ENCODE measurements around the gene SLCO1C1.
"Not testable (repeated sequence)": the region's sequence is repeated elsewhere in the genome, so short reads cannot be mapped to it uniquely, and the experiment has no call there.

The SLCO1C1 gene, protein sequence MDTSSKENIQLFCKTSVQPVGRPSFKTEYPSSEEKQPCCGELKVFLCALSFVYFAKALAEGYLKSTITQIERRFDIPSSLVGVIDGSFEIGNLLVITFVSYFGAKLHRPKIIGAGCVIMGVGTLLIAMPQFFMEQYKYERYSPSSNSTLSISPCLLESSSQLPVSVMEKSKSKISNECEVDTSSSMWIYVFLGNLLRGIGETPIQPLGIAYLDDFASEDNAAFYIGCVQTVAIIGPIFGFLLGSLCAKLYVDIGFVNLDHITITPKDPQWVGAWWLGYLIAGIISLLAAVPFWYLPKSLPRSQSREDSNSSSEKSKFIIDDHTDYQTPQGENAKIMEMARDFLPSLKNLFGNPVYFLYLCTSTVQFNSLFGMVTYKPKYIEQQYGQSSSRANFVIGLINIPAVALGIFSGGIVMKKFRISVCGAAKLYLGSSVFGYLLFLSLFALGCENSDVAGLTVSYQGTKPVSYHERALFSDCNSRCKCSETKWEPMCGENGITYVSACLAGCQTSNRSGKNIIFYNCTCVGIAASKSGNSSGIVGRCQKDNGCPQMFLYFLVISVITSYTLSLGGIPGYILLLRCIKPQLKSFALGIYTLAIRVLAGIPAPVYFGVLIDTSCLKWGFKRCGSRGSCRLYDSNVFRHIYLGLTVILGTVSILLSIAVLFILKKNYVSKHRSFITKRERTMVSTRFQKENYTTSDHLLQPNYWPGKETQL

GRCh38 chr12:20695232-20695631 is at the start of gene SLCO1C1:
Gene SLCO1C1, plus strand, starts transcription at chr12:20695332. Its CDS starts 4,245 bp downstream, at chr12:20699577.
- DNase-seq (ENCODE audit: low read depth): no peak

GRCh38 chr12:20646239-20646827 is 48.8 kb upstream of the SLCO1C1 start:
- DNase-seq (ENCODE audit: low read depth): peak; percentile 30

- no peak for DNase-seq (ENCODE audit: low read depth)
Observed at GRCh38 chr12:20653871-20654270, 41.3 kb upstream of the SLCO1C1 start.

DNA sequence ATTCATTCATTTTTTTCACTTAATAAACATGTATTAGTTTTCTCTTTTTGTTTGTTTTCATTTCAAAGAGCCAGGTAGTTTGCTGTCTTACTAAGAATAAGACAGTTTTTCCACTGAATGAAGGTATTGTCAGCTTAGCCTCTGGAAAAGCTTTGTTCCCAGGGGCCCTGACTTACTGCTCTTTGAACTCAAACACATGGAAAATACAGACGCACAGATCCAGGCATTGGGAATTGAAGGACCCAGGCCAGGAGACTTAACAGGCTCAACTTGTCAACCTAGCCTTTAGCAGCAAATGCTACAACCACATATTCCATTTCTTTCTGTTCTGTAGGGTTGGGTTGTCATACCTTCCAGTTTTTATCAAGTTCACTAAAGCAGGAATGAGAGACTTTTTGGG is 38.5 kb upstream of the SLCO1C1 start:
- no peak for DNase-seq (ENCODE audit: low read depth)

- DNase-seq (ENCODE audit: low read depth): no peak
Observed at GRCh38 chr12:20657496-20657895, 37.6 kb upstream of the SLCO1C1 start.

DNA sequence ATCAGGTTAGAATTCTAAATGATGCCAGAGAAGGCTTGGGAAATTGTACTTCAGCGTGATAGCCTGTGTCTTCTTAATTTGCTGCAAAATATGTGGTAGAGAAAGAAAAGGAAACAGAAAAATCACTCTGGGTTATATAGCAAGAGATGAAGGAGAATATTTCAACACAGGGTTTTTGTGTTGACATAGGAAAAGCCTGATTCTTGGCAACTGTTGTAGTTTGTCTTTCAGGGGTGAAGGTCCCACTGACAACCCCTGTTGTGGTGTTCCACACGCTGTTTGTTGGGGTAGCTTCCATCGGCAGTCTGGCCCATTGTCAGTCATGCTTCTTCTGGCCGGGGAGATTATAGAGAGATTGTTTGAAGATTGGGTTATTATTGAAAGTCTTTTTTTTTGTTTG is 13.8 kb upstream of the SLCO1C1 start:
- DNase-seq (ENCODE audit: low read depth): no peak

DNA sequence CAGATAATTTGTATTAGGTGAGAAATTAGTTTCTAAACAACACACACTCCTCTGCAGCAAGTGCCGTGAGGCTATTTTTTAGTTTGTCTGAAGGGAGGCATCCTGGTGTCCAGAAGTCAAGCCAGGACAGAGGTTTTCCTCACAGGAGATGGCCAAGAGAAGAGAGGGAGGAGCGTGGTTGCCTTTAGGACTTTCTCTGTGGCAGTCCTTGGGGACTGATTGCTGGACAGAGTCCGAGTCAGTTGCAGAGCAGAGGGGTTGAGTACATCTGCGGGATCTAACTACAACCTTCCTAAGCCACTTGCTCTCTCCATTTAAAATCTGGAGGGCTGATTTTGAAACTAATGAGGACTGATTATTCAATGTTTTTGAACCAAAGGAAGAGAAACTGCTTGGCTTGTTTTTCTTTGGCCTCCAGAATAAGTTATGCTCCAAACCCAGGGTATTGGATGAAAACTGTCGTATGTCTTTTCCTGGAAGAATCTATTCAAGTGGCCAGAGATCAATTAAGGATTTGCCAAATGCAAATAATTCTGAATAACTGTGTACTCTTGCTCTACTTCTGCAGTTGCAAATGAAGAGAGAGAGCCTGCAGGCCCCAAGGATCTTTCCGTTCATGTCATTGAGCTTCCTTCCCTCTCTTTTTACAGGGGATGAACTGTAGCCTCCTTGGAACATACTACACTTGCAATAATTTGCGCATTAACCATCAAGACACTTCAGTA is 1.2 kb downstream of the SLCO1C1 start:
- DNase-seq (ENCODE audit: low read depth): no peak

GRCh38 chr12:20701106-20701505 is 6.0 kb downstream of the SLCO1C1 start:
- no peak for DNase-seq (ENCODE audit: low read depth)

DNA sequence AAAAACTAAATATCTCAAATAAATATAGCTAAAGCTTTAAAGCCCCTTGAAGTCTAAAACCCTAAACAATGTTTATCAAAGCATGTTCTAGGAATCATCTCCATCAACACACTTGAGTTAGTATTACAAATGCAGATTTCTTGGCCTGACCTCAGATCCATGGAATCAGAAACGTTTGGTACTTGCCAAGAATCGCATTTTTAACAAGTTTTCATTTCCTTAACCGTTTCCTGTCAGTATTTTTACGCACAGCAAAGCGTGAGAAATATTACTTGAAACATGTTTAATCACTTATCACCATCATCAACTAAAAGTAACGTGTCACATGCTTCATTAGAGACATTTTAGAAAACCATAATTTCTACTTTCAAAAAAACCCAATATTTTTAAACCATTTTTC is 9.7 kb downstream of the SLCO1C1 start:
- DNase-seq (ENCODE audit: low read depth): no peak

DNA sequence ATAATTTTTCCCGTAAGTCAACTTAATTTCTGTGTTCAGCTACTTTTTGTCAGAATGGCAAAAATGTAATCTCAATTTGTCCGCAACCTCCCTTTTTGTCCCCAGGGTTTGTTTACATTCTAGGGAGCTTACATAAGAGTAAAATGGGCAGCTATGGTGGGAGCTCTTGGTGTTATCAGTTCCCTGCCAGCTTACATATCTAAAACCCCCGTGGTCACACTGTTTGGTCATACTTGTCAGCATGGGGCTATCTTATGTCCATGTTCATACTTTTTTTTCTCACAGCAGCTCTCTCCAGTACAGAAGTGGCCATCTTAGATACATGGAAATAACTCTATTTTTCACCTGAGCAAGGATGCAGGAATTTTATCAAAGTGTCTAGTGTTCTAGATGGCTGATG is 16.7 kb downstream of the SLCO1C1 start:
- no peak for DNase-seq (ENCODE audit: low read depth)

DNA sequence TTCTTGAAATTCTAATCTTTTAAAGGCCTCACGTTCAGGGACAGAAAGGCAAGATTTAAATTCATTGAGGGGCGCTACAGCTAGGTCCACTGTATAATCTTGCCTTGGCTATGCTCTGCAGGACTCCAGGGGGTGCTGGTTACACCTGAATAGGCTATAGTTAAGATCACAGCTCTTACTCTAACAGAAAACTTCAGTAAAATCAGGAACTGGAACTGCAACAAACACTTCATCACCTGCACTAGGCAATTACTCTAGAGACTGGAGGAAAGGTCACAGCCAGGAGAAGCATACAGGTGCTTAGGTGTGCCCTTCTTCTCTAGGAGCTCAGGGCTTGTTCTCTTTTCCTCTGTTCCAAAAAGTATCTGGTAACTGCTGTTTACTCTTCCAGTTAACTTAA is 20.9 kb downstream of the SLCO1C1 start:
- DNase-seq (ENCODE audit: low read depth): no peak

DNA sequence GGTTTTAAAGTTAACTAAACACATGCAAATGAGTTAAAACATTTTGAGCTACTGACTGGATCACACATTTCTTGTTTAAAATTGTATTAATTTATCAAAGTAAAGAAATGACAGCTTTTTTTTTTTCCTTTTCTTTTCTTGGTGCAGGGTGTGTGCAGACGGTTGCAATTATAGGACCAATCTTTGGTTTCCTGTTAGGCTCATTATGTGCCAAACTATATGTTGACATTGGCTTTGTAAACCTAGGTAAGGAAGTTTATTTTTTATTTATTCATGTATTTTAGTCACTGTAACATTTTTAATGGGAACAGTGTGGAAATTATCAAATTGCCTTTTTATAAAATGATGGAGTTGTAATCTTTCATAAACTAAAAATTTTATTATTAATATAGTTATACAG is 21.9 kb downstream of the SLCO1C1 start:
- no peak for DNase-seq (ENCODE audit: low read depth)

DNA sequence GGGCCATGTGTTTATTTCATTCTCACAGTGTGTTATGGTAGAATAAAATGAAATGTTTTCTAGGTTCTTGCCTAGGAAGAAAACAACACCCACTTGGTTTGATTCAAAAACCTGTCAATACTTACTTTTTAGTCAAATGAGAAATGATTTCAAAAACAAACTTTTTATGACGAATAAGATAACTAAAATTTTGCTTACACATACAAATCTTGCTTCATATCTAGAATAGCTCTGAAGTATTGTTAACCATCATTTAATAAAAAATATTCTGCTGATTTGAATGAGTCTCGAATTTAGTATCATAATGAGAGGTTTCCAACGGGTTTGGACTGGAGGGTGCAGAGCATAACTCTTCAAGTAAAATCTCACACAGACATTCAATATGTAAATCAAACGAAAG is 23.2 kb downstream of the SLCO1C1 start:
- no peak for DNase-seq (ENCODE audit: low read depth)

DNA sequence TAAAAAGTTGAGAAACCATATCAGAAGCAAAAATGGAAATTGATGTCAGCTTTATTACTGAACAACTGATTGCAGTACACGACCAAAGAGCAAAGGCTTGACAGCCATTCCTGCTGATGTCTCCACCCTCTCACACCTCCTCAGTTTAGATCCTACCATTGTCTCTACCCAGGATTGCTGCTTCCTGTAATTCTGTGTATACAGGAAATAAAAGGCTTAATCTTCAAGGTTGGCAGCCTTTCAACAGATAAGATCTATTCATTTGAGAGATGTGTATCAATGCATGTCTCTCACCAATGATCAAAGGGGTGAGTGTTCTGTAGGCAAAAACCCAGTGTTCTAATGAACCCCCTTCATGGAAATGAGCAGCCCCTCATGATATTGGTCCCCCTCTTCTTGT is 27.0 kb downstream of the SLCO1C1 start:
- no peak for DNase-seq (ENCODE audit: low read depth)

- no peak for DNase-seq (ENCODE audit: low read depth)
Observed at GRCh38 chr12:20731274-20731673, 36.1 kb downstream of the SLCO1C1 start.

DNA sequence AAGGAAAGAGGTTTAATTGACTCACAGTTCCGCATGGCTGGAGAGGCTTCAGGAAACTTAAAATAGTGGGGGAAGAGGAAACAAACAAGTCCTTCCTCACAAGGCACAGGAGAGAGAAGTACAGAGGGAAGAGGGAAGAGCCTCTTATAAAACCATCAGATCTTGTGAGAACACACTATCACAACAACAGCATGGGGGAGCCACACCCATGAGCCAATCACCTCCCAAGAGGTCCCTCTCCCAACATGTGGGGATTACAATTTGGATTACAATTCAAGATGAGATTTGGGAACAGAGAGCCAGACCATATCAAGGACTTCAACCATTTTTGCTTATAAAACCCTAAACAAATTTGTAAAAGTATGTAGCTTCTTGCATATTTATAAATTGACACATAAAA is 45.8 kb downstream of the SLCO1C1 start:
- DNase-seq (ENCODE audit: low read depth): no peak

DNA sequence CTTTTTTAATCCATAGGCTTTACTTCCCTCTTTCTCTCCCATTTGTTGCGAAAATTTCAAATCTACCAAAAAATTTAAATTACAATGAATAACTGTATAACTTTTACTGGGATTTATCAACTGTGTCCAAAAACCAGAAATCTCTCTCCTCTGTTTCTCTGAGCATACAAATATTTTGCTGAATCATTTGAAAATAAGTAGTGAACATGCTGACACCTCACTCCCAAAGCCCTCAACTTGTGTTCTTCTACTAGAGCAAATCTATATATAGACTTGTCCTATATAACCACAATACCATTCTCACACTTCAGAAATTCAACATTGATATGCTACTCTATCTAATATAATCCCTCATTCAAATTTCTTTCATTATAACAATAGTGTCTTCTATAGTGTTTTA is 53.1 kb downstream of the SLCO1C1 start:
- no peak for DNase-seq (ENCODE audit: low read depth)

- no peak for DNase-seq (ENCODE audit: low read depth)
Observed at GRCh38 chr12:20751046-20751445, 55.9 kb downstream of the SLCO1C1 start.

DNA sequence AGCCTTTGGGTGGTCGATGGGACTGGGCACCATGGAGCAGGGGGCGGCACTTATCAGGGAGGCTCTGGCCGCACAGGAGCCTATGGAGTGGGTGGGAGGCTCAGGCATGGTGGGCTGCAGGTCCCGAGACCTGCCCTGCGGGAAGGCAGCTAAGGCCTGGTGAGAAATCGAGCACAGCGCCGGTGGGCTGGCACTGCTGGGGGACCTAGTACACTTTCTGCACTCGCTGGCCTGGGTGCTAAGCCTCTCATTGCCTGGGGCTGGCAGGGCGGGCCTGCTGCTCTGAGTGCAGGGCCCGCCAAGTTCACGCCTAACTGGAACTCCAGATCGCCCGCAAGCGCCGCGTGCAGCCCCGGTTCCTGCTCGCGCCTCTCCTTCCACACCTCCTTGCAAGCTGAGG is 82.3 kb downstream of the SLCO1C1 start:
- DNase-seq (ENCODE audit: low read depth): no peak

- DNase-seq (ENCODE audit: low read depth): no peak
Observed at GRCh38 chr12:20778969-20779368, 83.8 kb downstream of the SLCO1C1 start.

DNA sequence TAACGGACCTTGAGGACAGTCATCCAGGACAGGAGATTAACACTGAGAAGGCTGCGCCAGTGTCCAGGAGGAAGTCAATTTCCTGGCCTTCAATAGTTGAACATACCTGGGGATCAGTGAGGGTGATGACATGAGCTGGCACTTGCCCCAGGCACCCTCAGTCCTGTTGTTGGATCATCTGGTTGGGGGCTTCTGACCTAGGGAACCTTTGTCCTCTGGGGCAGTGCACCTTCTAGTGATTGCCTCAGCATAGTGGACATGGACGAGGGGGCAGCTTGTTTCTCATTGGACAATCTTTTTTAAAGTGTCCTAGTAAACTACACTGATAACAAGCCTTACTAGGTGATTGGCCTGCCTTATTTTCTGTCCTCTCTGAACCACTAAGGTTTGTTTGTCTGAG is 84.8 kb downstream of the SLCO1C1 start:
- DNase-seq (ENCODE audit: low read depth): not testable (repeated sequence)

DNA sequence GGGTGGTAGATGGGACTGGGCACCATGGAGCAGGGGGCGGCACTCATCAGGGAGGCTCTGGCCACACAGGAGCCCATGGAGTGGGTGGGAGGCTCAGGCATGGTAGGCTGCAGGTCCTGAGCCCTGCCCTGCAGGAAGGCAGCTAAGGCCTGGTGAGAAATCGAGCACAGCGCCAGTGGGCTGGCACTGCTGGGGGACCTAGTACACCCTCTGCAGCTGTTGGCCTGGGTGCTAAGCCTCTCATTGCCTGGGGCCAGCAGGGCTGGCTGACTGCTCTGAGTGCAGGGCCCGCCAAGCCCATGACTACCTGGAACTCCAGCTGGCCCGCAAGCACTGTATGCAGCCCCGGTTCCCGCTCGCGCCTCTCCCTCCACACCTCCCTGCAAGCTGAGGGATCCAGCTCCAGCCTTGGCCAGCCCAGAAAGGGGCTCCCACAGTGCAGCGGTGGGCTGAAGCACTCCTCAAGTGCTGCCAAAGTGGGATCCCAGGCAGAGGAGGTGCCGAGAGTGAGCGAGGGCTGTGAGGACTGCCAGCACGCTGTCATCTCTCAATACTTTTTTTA is 88.7 kb downstream of the SLCO1C1 start:
- not testable (repeated sequence) for DNase-seq (ENCODE audit: low read depth)
